Cardiac muscle cell (in vitro differentiated cells and primary cell): ENCODE measurements around the gene SEC24C. TPM values are rescaled to one million over a fixed set of nuclear protein-coding genes. Genes with fewer than 3 reads are reported as not detected.
"Not testable (repeated sequence)": the region's sequence is repeated elsewhere in the genome, so short reads cannot be mapped to it uniquely, and the experiment has no call there.

Experiments
- DNase-seq, 2 donors: peaks; one replicate each; pipeline versions ENCODE4 v3.0.0 to v3.0.0-alpha.2; 2010 to 2017; ENCODE audit warnings: low read depth in 1 of 2, low spot score in 1 of 2
- H3K27ac ChIP-seq: fragments of 200-600 bp; sonication (generic); 2 replicates; pipeline ENCODE4 v1.5.1; 2016
- H3K27me3 ChIP-seq: fragments of 200-600 bp; sonication (generic); 2 replicates; pipeline ENCODE4 v1.6.0; 2016; ENCODE audit warnings: control low read depth
- H3K36me3 ChIP-seq: fragments of 200-600 bp; sonication (generic); 2 replicates; pipeline ENCODE4 v1.5.1; 2016; ENCODE audit warnings: control low read depth
- H3K4me1 ChIP-seq: fragments of 200-600 bp; sonication (generic); 2 replicates; pipeline ENCODE4 v1.8.1; 2017; ENCODE audit warnings: low read depth, mild to moderate bottlenecking, mixed run types
- H3K4me3 ChIP-seq: fragments of 200-600 bp; sonication (generic); 2 replicates; pipeline ENCODE4 v1.5.1; 2016; ENCODE audit warnings: mild to moderate bottlenecking
- H3K9me3 ChIP-seq: fragments of 200-600 bp; sonication (generic); 2 replicates; pipeline ENCODE4 v1.5.1; 2017; ENCODE audit warnings: low read depth, mild to moderate bottlenecking, control low read depth
- polyA plus RNA-seq: library from polyadenylated mRNA; unstranded; fragments of >200 nt; fragmentation: Nextera tagmentation; extraction: Ambion mirVana; gene quantifications from 2 replicates; pipeline ENCODE4 v1.2.1, GENCODE V29; 2016
- total RNA-seq: library from RNA; depleted of rRNA; stranded (reverse); fragments of >200 nt; gene quantifications from 2 replicates; pipeline ENCODE4 v1.2.3, GENCODE V29; 2016
- TF ChIP-seq, protein P1 (sequence below): IDR thresholded peaks from 2 replicates; pipeline ENCODE4 v1.5.1; 2012; ENCODE audit warnings: low read depth, mild to moderate bottlenecking, low read length

The SEC24C gene
- total and polyA plus RNA-seq, 2 experiments from 2014 or later = 65.2 to 68.7 TPM

DNA sequence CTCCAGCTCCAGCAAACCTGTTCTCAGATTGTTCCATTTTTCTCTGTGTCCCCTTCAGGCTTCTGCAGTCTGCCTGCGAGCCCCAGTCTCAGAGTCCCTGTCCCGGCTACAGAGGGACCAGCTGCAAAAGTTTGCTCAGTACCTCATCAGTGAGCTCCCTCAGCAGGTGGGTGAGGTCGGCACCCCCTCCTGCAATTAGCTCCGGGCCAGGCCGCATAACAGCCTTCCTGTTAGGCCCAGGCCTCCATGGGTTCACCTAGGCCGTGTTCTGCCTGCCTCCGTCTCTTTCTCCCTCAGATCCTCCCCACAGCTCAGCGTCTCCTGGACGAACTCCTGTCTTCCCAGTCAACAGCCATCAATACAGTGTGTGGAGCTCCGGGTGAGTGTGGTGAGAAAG, 45.5 kb downstream of the SEC24C start:
- Histone ChIP-seq H3K9me3 (no peaks in the 10 kb centered on the region), H3K4me3 (no peak overlapping the region), H3K4me1 (no peaks in the 10 kb centered on the region), H3K36me3 (peaks cover 32% of the 10 kb centered on the region), H3K27ac (no peak overlapping the region), H3K27me3 (no peaks in the 10 kb centered on the region)
- no peak for DNase-seq
- TF ChIP-seq, protein P1, sequence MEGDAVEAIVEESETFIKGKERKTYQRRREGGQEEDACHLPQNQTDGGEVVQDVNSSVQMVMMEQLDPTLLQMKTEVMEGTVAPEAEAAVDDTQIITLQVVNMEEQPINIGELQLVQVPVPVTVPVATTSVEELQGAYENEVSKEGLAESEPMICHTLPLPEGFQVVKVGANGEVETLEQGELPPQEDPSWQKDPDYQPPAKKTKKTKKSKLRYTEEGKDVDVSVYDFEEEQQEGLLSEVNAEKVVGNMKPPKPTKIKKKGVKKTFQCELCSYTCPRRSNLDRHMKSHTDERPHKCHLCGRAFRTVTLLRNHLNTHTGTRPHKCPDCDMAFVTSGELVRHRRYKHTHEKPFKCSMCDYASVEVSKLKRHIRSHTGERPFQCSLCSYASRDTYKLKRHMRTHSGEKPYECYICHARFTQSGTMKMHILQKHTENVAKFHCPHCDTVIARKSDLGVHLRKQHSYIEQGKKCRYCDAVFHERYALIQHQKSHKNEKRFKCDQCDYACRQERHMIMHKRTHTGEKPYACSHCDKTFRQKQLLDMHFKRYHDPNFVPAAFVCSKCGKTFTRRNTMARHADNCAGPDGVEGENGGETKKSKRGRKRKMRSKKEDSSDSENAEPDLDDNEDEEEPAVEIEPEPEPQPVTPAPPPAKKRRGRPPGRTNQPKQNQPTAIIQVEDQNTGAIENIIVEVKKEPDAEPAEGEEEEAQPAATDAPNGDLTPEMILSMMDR = no peak

DNA sequence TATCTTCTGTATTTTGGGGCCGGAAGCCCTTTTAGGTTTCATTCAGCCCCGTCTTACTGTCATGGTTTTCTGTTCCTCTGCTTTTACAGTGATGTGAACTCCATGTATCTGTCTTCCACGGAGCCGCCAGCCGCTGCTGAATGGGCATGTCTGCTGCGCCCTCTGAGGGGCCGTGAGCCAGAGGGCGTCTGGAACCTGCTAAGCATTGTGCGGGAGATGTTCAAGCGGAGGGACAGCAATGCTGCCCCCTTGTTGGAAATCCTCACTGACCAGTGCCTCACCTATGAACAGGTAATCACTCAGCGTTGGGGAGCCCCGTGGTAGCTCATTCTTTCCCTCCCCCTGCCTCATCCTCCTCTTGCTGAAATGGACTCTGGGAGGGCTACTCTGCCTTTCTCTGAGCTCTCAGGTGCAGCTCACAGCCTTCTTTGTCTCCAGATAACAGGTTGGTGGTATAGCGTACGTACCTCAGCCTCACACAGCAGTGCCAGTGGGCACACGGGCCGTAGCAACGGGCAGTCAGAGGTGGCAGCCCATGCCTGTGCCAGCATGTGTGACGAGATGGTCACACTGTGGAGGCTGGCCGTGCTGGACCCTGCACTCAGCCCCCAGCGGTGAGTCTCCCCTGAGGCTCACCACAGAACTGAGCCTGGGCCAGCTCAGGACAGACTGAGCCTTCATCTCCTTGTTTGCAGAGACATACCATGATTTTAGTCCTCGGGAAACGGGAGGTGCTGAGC, 46.9 kb downstream of the SEC24C start:
- Histone ChIP-seq H3K27ac (no peak overlapping the region), H3K36me3 (peaks cover 37% of the 10 kb centered on the region), H3K27me3 (no peaks in the 10 kb centered on the region), H3K4me1 (no peaks in the 10 kb centered on the region), H3K4me3 (no peak overlapping the region), H3K9me3 (no peaks in the 10 kb centered on the region)
- TF ChIP-seq, protein P1 = no peak
- no peak for DNase-seq

DNA sequence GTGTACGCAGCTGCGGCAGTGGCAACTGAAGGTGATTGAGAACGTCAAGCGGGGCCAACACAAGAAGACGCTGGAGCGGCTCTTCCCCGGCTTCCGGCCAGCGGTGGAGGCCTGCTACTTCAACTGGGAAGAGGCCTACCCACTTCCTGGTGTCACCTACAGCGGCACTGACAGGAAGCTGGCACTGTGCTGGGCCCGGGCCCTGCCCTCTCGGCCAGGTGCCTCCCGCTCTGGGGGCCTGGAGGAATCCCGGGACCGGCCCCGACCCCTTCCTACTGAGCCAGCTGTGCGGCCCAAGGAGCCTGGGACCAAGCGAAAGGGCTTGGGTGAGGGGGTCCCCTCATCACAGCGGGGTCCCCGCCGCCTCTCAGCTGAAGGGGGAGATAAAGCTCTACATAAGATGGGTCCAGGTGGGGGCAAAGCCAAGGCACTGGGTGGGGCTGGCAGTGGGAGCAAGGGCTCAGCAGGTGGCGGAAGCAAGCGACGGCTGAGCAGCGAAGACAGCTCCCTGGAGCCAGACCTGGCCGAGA, 47.8 kb downstream of the SEC24C start:
- Histone ChIP-seq H3K4me3 (no peak overlapping the region), H3K36me3 (peaks cover 40% of the 10 kb centered on the region), H3K9me3 (no peaks in the 10 kb centered on the region), H3K4me1 (no peaks in the 10 kb centered on the region), H3K27me3 (no peaks in the 10 kb centered on the region), H3K27ac (no peak overlapping the region)
- DNase-seq = no peak
- TF ChIP-seq, protein P1 = no peak

DNA sequence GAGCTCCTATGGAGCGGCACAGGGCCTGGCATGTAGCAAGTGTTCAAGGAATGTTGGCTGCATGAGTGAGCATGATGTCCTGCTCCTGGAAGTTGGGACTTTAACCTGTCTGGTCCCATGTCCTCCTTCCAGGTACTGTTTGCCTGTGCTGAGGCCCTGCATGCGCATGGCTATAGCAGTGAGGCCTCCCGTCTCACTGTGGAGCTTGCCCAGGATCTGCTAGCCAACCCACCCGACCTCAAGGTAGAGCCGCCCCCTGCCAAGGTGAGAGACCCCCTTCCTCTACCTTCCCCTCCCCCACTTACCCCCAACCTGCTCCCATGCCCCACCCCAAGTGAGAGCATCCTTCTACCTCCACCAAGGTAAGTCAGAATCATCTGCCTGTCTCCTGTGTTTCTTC, 49.3 kb downstream of the SEC24C start:
- TF ChIP-seq, protein P1 = no peak
- no peak for DNase-seq
- Histone ChIP-seq H3K27me3 (no peaks in the 10 kb centered on the region), H3K4me1 (no peaks in the 10 kb centered on the region), H3K9me3 (no peaks in the 10 kb centered on the region), H3K4me3 (no peak overlapping the region), H3K27ac (no peak overlapping the region), H3K36me3 (peaks cover 40% of the 10 kb centered on the region)

DNA sequence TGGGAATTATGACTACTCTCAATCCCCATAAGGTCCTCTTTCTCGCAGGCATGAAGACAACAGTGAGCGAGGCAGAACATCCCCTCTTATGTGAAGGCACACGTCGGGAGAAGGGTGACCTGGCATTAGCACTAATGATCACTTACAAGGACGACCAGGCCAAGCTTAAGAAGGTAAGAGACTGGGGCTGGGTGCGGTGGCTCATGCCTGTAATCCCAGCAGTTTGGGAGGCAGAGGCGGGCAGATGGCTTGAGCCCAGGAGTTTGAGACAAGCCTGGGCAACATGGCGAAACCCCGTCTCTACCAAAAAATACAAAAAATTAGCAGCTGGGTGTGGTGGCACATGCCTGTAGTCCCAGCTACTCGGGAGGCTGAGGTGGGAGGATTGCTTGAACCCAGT, 51.3 kb downstream of the SEC24C start:
- not testable (repeated sequence) for H3K27ac ChIP-seq, H3K4me1 ChIP-seq, H3K4me3 ChIP-seq, H3K27me3 ChIP-seq, H3K9me3 ChIP-seq, DNase-seq
- H3K36me3 ChIP-seq = peaks cover 37% of the 10 kb centered on the region

DNA sequence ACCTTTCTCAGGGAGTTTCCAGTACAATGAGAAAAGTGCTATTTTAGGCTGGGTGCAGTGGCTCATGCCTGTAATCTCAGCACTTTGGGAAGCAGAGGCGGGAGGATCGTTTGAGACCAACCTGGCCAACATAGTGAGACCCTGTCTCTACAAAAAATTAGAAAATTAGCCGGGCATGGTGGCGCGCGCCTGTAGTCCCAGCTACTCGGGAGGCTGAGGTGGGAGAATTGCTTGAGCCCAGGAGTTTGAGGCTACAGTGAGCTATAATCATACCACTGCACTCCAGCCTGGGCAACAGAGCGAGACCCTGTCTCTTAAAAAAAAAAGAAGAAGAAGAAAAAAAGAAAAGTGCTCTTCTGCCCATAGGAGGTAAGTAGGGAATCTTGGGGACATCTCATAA, 51.9 kb downstream of the SEC24C start:
- DNase-seq, H3K27ac ChIP-seq, H3K27me3 ChIP-seq, H3K4me1 ChIP-seq, H3K9me3 ChIP-seq, H3K4me3 ChIP-seq: not testable (repeated sequence)
- H3K36me3 ChIP-seq = peaks cover 32% of the 10 kb centered on the region
